Psoas muscle (tissue), 8 donors: Measurements from ENCODE around the gene TRAPPC4. TPM values are rescaled to one million over a fixed set of nuclear protein-coding genes. Genes with fewer than 3 reads are reported as not detected.
A peak's percentile ranks its signal among the peaks of the same experiment; 100 is the strongest.
"Not testable (repeated sequence)": the region's sequence is repeated elsewhere in the genome, so short reads cannot be mapped to it uniquely, and the experiment has no call there.

Experiments
- ATAC-seq, 4 donors: fragments of 200-7000 bp; cut with Tn5 transposase; one replicate each; pipeline ENCODE4 v1.9.1; 2020; ENCODE audit warnings: moderate library complexity in 3 of 4, mild to moderate bottlenecking in 2 of 4
- DNase-seq, 2 donors: peaks; one replicate each; pipeline ENCODE4 v3.0.0-alpha.2; 2020
- H3K27ac ChIP-seq: fragments of 200-600 bp; one replicate; pipeline ENCODE4 v1.8.0; 2022
- H3K27me3 ChIP-seq, 3 donors: fragments of 200-600 bp in 1 of 3; one replicate each; pipeline versions ENCODE4 v1.6.1 to v1.8.0; 2013 to 2022; ENCODE audit warnings: low read length in 2 of 3, mild to moderate bottlenecking in 2 of 3, moderate library complexity in 1 of 3; ENCODE audit not compliant: insufficient read depth in 3 of 3
- H3K36me3 ChIP-seq, 2 donors: fragments of 200-600 bp in 1 of 2; one replicate each; pipeline versions ENCODE4 v1.6.1 to v1.8.0; 2013 to 2022; ENCODE audit warnings: low read depth in 1 of 2, mild to moderate bottlenecking in 1 of 2, moderate library complexity in 1 of 2; ENCODE audit not compliant: insufficient read depth in 1 of 2
- H3K4me1 ChIP-seq: fragments of 200-600 bp; one replicate; pipeline ENCODE4 v1.8.0; 2022
- H3K4me3 ChIP-seq: fragments of 200-600 bp; one replicate; pipeline ENCODE4 v1.8.0; 2022; ENCODE audit warnings: mild to moderate bottlenecking
- H3K9me3 ChIP-seq: fragments of 200-600 bp; one replicate; pipeline ENCODE4 v1.8.0; 2022
- WGBS, 3 donors: extraction: QIAGEN DNeasy Blood & Tissue Kit; methylation state at CpG; one replicate each; pipeline versions ENCODE4 v1.1.6 to v1.1.7; 2013; 5-methylcytosine and 5-hydroxymethylcytosine counted together
- intact Hi-C, 2 donors: fragments of 100-400 bp; cut with DNase I; formaldehyde crosslinking; loops; one replicate each; pipeline versions ENCODE4 v1.11.0 to v1.14.2; 2022
- polyA plus RNA-seq, 3 donors: library from polyadenylated mRNA; stranded (reverse); fragments of 200-250 nt; gene quantifications; one replicate each; pipeline ENCODE4 v1.2.3, GENCODE V29; 2013
- total RNA-seq, 4 donors: library from RNA; stranded (reverse); fragmentation: NEBNext Ultra II Directional in 2 of 4; extraction: Animal tissue kit (Norgen Biotek cat#: 25700) in 2 of 4; gene quantifications; one replicate each; pipeline versions ENCODE4 v1.2.1 to v1.2.4, GENCODE V29; 2021 to 2023
- TF ChIP-seq, protein P1 (sequence below): fragments of 200-600 bp; IDR thresholded peaks from one replicate; pipeline ENCODE4 v1.8.0; 2022; ENCODE audit warnings: antibody characterized with exemption
- donor health status: healthy with polysubstance abuse.
- donor health status: DM: no; HTN: no; CAD: no; lungs with moderate emphysema.
- donor health status: Bipolar disorder and iron deficiency.
- donor health status: healthy.
- donor health status: DM: yes; HTN: yes; CAD: no.
- donor health status: DM: no; HTN: no; CAD: no.
- donor health status: DM: no; HTN: no; CAD: no.
- donor health status: DM: yes; HTN: yes; CAD: no.

TRAPPC4 gene
- total and polyA plus RNA-seq, 7 donors = 39.0 to 99.5 (median 54.8) TPM

DNA sequence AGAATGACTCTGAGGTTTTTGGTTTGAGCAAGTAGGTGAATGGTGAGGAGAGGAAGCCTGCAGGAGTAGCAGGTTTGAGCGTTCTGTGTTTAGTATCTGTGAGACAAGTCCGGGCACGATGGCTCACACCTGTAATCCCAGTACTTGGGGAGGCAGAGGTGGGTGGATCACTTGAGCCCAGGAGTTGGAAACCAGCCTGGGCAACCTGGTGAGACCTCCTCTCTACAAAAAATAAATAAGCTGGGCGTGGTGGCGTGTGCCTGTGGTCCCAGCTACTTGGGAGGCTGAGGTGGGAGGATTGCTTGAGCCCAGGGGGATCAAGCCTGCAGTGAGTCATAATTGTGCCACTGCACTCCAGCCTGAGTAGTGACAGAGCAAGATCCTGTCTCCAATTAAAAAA, 30.3 kb upstream of the TRAPPC4 start:
- H3K27ac ChIP-seq = no peak overlapping the region
- H3K4me1 ChIP-seq = no peaks in the 10 kb centered on the region
- no peak for DNase-seq
- H3K27me3 ChIP-seq = no peaks in the 10 kb centered on the region
- TF ChIP-seq, protein P1, sequence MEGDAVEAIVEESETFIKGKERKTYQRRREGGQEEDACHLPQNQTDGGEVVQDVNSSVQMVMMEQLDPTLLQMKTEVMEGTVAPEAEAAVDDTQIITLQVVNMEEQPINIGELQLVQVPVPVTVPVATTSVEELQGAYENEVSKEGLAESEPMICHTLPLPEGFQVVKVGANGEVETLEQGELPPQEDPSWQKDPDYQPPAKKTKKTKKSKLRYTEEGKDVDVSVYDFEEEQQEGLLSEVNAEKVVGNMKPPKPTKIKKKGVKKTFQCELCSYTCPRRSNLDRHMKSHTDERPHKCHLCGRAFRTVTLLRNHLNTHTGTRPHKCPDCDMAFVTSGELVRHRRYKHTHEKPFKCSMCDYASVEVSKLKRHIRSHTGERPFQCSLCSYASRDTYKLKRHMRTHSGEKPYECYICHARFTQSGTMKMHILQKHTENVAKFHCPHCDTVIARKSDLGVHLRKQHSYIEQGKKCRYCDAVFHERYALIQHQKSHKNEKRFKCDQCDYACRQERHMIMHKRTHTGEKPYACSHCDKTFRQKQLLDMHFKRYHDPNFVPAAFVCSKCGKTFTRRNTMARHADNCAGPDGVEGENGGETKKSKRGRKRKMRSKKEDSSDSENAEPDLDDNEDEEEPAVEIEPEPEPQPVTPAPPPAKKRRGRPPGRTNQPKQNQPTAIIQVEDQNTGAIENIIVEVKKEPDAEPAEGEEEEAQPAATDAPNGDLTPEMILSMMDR = no peak
- no peaks in the 10 kb centered on the region for H3K9me3 ChIP-seq
- intact Hi-C loops = no loop called here
- ATAC-seq = no peak
- WGBS, 3 donors = 93 to 99% (median 96%) methylated on average over 5 of the region's 5 CpGs
- H3K4me3 ChIP-seq = no peak overlapping the region
- no peaks in the 10 kb centered on the region for H3K36me3 ChIP-seq

DNA sequence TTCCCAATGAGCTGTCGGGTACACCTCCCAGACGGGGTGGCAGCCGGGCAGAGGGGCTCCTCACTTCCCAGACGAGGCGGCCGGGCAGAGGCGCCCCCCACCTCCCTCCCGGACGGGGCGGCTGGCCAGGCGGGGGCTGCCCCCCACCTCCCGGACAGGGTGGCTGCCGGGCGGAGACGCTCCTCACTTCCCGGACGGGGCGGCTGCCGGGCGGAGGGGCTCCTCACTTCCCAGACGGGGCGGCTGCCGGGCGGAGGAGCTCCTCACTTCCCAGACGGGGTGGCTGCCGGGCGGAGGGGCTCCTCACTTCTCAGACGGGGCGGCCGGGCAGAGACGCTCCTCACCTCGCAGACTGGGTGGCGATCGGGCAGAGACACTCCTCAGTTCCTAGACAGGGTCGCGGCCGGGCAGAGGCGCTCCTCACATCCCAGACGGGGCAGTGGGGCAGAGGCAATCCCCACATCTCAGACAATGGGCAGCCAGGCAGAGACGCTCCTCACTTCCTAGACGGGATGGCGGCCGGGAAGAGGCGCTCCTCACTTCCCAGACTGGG, 27.0 kb upstream of the TRAPPC4 start:
- H3K9me3 ChIP-seq, H3K4me1 ChIP-seq, H3K27ac ChIP-seq, H3K4me3 ChIP-seq, H3K36me3 ChIP-seq, H3K27me3 ChIP-seq, DNase-seq, ATAC-seq, intact Hi-C loops: not testable (repeated sequence)
- WGBS, 3 donors = 94 to 95% (median 95%) methylated on average over 25 to 44 of the region's 44 CpGs

DNA sequence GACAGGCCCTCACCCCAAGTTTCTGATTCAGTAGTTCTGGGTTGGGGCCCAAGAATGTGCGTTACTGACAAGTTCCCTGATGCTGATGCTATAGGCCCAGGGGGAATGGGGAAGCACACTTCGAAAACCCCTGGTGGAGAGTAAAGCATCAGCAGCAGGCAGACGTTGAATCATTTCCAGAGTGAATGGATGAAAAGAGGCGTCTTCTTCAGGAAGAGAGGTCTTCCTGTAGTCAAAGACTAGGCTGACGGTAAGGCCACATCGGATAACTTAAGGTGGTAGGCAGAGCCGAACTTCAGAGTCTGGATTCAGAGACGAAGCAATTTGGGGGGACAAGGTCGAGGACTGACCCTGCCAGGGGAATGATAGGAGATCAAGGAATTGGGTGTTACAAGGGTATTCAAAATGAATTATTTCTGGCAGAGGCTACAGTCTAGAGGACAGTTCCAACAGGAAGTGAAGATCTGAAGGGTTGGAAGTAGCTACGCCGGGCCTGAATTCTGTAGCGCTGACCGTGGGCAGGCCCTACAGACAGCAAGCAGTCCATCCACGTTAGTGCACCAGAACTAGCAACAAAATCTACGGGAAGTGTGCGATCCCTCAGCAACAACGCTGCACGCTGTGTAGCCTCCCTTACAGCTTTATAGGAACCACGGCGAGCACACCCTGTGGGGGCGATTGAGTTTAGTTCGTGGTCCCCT, 21.5 kb upstream of the TRAPPC4 start:
- ATAC-seq (peak in 3 of 4 donors; percentile 5 to 11 (median 9)), DNase-seq (no peak)
- TF ChIP-seq, protein P1 = no peak
- intact Hi-C loops = no loop called here
- WGBS, 3 donors = 15 to 21% (median 18%) methylated on average over 22 of the region's 22 CpGs
- Histone ChIP-seq H3K36me3 (peaks cover 4 to 27% of the 10 kb centered on the region in 2 donors), H3K9me3 (no peaks in the 10 kb centered on the region), H3K27ac (peak overlapping the region; percentile 78), H3K4me1 (peaks cover 20% of the 10 kb centered on the region), H3K27me3 (no peaks in the 10 kb centered on the region), H3K4me3 (peak overlapping the region; percentile 76)

DNA sequence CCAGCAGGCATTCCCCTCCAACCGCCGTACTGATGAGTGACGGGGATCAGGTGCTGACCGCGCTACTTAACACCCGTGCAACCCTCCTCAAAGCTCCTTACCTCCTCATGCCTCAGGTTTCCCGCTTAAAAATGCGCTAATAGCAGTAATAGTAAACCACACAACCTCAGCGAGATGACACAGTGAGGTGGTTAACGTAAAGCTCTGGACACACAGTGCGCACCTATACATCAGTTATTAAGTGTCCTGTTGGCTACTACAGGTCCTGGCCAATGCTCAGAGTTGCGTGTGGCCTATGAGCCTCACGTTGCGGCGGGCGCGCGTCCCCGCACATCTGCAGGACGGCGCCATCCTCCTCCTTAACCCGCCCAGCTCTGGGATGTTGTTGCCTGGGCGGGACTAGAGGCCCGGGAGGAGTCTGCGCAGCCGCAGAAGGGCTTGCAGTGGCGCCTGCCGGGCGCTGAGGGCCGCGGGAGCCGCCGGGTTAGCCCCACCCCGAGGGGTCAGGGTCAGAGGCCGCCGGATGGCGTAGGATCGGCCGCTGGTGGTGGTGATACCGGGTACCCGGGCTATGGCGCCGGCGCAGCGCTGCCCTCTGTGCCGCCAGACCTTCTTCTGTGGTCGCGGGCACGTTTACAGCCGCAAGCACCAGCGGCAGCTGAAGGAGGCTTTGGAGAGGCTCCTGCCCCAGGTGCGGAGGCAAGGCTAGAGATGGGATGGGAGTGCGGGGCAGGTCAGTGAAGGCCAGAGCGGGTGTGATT, 20.8 kb upstream of the TRAPPC4 start, which contains the start of gene CENATAC:
Gene CENATAC (plus strand): TSS at position 512 of the 761 bp plus-strand sequence. CDS start 60 bp downstream, at position 572.
- peak within 1 kb of the TSS; percentile 76 for H3K4me3 ChIP-seq
- H3K27me3 ChIP-seq = no peaks in the 10 kb centered on the region
- DNase-seq (peak; percentile 97 to 98), ATAC-seq (peak; percentile 96 to 98 (median 98))
- no peaks in the 10 kb centered on the region for H3K9me3 ChIP-seq
- intact Hi-C loops = no loop called here
- whole genome bisulfite sequencing, 3 donors = 0 to 1% (median 0%) methylated on average over 43 to 54 of the region's 54 CpGs
- H3K4me1 ChIP-seq = peaks cover 20% of the 10 kb centered on the region
- TF ChIP-seq, protein P1 = no peak
- H3K27ac ChIP-seq = peak within 1 kb of the TSS; percentile 78
- H3K36me3 ChIP-seq = peaks cover 4 to 34% of the 10 kb centered on the region in 2 donors

DNA sequence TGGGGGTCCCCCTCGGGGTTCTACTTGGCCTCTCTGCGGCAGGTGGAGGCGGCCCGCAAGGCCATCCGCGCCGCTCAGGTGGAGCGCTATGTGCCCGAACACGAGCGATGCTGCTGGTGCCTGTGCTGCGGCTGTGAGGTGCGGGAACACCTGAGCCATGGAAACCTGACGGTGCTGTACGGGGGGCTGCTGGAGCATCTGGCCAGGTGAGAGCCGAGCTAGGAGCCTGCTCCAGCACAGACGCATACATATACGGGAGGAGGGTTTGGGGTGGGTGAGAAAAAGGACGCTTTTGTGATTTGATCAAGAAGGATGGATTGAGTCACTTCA, 20.2 kb upstream of the TRAPPC4 start:
- Histone ChIP-seq H3K9me3 (no peaks in the 10 kb centered on the region), H3K4me3 (peak overlapping the region; percentile 76), H3K36me3 (peaks cover 4 to 39% of the 10 kb centered on the region in 2 donors), H3K27ac (peak overlapping the region; percentile 78), H3K4me1 (peaks cover 20% of the 10 kb centered on the region), H3K27me3 (no peaks in the 10 kb centered on the region)
- 2% methylated on average over 15 to 19 of the region's 19 CpGs for WGBS, 3 donors
- no peak for DNase-seq
- intact Hi-C loops = no loop called here
- TF ChIP-seq, protein P1 = no peak
- peak; percentile 25 to 37 (median 28) for ATAC-seq
